Brain microvascular endothelial cell (primary cell): ENCODE data around the gene VMAC.

Experiments used
- DNase-seq: peaks from one replicate; pipeline ENCODE4 v3.0.0-alpha.2; 2020
- H3K27ac ChIP-seq: fragments of 250-450 bp; sonication (Bioruptor Pico); 2 replicates; pipeline ENCODE4 v1.5.1; 2020; ENCODE audit warnings: mild to moderate bottlenecking, moderate library complexity
- H3K27me3 ChIP-seq: fragments of 250-450 bp; sonication (Bioruptor Pico); replicated peaks from 2 replicates; pipeline ENCODE4 v1.5.1; 2020; ENCODE audit warnings: mild to moderate bottlenecking
- H3K36me3 ChIP-seq: fragments of 250-450 bp; sonication (Bioruptor Pico); replicated peaks from 2 replicates; pipeline ENCODE4 v1.5.1; 2020; ENCODE audit warnings: mild to moderate bottlenecking
- H3K4me3 ChIP-seq: 2 replicates; pipeline ENCODE4 v1.5.1; 2011; ENCODE audit warnings: low read depth, mild to moderate bottlenecking, control low read depth, low read length, moderate library complexity
- CTCF ChIP-seq: IDR thresholded peaks from 2 replicates; pipeline ENCODE4 v1.5.1; 2011; ENCODE audit warnings: low read depth, mild to moderate bottlenecking, moderate library complexity, low read length, control low read depth, inconsistent platforms; ENCODE audit errors: missing control alignments
- in situ Hi-C: cut with HindIII; loops from 2 replicates; pipeline ENCODE4 v1.10.0; 2017; ENCODE audit warnings: low sequenced_read_pairs, low pct_ligation_motif_present

Gene VMAC

DNA sequence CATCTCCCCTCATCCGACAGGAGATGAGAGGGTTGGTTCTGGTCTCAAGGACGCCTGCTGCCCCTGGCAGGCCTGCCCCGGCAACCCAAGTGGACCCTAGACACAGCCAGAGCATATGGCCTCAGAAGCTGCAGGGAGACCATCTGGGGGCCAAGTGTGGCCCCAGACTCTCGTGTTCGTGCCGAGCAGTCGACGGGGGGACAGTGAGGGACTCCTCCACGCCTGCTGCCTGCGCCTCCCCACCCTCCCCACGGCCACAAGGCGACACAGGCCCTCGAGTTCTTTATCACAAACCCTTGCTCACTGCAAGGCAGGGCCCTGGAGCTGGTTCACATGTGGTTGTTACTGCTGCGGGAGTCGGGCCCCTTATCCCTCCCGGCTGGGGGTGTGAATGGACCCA lies 18.7 kb downstream of the VMAC start:
- no peak overlapping the region for H3K4me3 ChIP-seq
- in situ Hi-C loops, result no loop called here
- TF ChIP-seq CTCF, result no peak
- no peak for DNase-seq
- no peaks in the 10 kb centered on the region for H3K27me3 ChIP-seq
- peaks cover 79% of the 10 kb centered on the region for H3K36me3 ChIP-seq
- H3K27ac ChIP-seq, result no peak overlapping the region

DNA sequence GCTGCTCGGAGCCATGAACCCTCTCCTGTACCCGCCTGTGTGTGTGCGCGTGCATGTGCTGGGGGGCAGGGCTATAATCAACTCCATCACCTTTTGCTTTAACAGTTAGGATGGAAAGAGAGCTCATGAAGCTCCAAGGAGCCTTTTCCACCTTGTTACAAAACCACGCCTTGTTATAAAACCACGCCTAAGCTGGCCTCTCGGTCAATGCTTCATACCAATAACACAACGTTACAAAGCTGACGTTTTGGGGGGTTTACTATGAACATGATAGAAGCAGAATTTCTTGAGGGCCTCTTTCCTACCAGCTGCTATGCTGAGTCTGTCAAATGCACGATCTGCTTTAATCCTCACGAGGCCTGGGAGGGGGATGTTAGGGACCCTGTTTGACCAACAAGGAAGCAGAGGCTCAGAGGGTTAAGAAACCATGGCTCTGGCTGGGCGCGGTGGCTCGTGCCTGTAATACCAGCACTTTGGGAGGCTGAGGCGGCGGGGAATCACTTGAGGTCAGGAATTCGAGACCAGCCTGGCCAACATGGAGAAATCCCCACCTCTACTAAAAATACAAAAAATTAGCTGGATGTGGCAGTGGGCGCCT lies 21.3 kb downstream of the VMAC start:
- H3K27me3 ChIP-seq, result no peaks in the 10 kb centered on the region
- DNase-seq, result no peak
- peaks cover 87% of the 10 kb centered on the region for H3K36me3 ChIP-seq
- no peak overlapping the region for H3K4me3 ChIP-seq
- TF ChIP-seq CTCF, result no peak
- in situ Hi-C loops, result no loop called here
- H3K27ac ChIP-seq, result no peak overlapping the region

DNA sequence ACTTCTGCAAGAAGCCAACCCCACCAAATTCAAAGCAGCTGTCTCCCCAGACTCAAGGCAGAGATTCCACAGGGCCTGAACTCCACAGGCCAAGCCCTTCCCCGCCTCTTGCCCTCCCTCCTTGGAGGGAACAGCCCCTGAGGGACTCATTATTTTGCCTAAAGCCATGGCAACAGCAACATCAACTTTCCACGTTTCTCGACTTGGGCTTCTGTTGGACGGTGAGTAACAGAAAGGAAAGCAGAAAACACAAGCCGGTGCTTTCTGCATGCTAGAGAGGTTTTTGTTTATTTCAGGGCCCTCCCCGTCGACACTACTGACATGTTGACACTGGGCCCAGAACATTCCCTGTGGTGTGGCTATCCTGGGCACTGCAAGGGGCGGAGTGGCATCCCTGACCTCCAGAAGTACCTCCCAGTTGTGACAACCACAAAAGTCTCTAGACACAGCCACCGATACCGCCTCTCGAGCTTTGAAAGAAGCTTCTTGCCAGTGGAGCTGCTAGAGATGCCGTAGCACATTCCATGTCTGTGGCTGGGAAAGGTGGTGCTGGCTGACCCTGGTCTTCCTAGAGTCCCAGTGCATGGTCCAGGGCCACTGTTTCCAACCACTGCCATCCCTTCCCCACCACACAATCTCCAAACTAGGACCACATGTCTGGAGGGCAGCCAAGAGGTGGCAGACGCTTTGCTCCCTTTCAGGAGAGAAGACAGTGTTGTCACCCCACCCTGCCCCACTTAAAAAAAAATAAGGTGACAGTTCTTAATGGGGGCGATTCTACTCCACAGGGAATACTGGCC lies 22.2 kb downstream of the VMAC start:
- H3K27me3 ChIP-seq, result no peaks in the 10 kb centered on the region
- peak; percentile 20 for DNase-seq
- TF ChIP-seq CTCF, result no peak
- H3K36me3 ChIP-seq, result peaks cover 86% of the 10 kb centered on the region
- no peak overlapping the region for H3K4me3 ChIP-seq
- in situ Hi-C loops, result no loop called here
- H3K27ac ChIP-seq, result no peak overlapping the region

GRCh38 chr19:5927441-5927821 lies 22.8 kb downstream of the VMAC start:
- peaks cover 82% of the 10 kb centered on the region for H3K36me3 ChIP-seq
- no peak overlapping the region for H3K27ac ChIP-seq
- in situ Hi-C loops, result no loop called here
- H3K27me3 ChIP-seq, result no peaks in the 10 kb centered on the region
- DNase-seq, result no peak
- TF ChIP-seq CTCF, result no peak
- H3K4me3 ChIP-seq, result no peak overlapping the region

DNA sequence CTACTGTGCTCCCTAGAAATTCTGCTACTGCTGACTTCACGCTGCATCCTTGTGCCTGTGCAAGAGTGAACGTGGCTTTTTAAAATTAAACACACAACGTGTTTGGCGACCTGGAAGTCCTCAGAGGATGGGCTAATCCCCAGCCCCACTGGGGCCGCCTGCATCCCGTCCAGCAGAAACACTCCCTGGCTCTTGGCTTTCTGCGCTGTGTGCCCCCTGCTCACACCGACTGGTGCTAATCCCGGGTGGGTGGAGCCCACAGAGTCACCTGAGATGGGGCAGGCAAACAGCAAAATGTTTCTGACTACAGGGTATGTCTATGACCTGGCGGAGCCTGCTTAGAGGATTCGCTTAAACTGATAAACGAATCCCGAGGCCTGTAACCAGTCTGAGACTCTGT lies 24.5 kb downstream of the VMAC start:
- no peaks in the 10 kb centered on the region for H3K27me3 ChIP-seq
- no peak overlapping the region for H3K4me3 ChIP-seq
- no peak for TF ChIP-seq CTCF
- no peak for DNase-seq
- peaks cover 76% of the 10 kb centered on the region for H3K36me3 ChIP-seq
- no peak overlapping the region for H3K27ac ChIP-seq
- in situ Hi-C loops, result no loop called here
